A204.1 (cell line): Measurements from ENCODE around the gene ARL8B.
"Not testable (repeated sequence)": the region's sequence is repeated elsewhere in the genome, so short reads cannot be mapped to it uniquely, and the experiment has no call there.

Experiments used
- FAIRE-seq: peaks from 2 replicates; lab custom pipeline; 2012; peaks lifted over from hg19 to GRCh38; lab: Jason Lieb, UNC

ARL8B gene

GRCh38 chr3:5147152-5147551, 25.1 kb downstream of the ARL8B start:
- FAIRE-seq: not testable (repeated sequence)

- FAIRE-seq: no peak
These were observed 27.3 kb downstream of the ARL8B start for GRCh38 chr3:5149306-5149880.

GRCh38 chr3:5151586-5151985, 29.5 kb downstream of the ARL8B start:
- no peak for FAIRE-seq

- FAIRE-seq: no peak
These were observed 31.0 kb downstream of the ARL8B start for GRCh38 chr3:5153074-5153473.

- no peak for FAIRE-seq
These were observed 33.1 kb downstream of the ARL8B start for GRCh38 chr3:5155241-5155640.

- no peak for FAIRE-seq
These were observed 38.2 kb downstream of the ARL8B start for GRCh38 chr3:5160321-5160720.

GRCh38 chr3:5160940-5161858, 39.1 kb downstream of the ARL8B start:
- no peak for FAIRE-seq

GRCh38 chr3:5162102-5162501, 40.0 kb downstream of the ARL8B start:
- FAIRE-seq: no peak

- no peak for FAIRE-seq
These were observed 43.6 kb downstream of the ARL8B start for GRCh38 chr3:5165698-5166097.

- FAIRE-seq: no peak
These were observed 44.8 kb downstream of the ARL8B start for GRCh38 chr3:5166846-5167245.

- FAIRE-seq: no peak
These were observed 46.0 kb downstream of the ARL8B start for GRCh38 chr3:5168110-5168509.

GRCh38 chr3:5169807-5170206, 47.7 kb downstream of the ARL8B start:
- FAIRE-seq: no peak

- FAIRE-seq: no peak
These were observed 48.9 kb downstream of the ARL8B start for GRCh38 chr3:5170975-5171374.

GRCh38 chr3:5172018-5172417, 49.9 kb downstream of the ARL8B start:
- FAIRE-seq: no peak

GRCh38 chr3:5179036-5179435, 56.9 kb downstream of the ARL8B start:
- not testable (repeated sequence) for FAIRE-seq

GRCh38 chr3:5181469-5182141, 59.5 kb downstream of the ARL8B start:
- no peak for FAIRE-seq

- not testable (repeated sequence) for FAIRE-seq
These were observed 61.6 kb downstream of the ARL8B start for GRCh38 chr3:5183714-5184113.

GRCh38 chr3:5184499-5184898, 62.4 kb downstream of the ARL8B start:
- no peak for FAIRE-seq

GRCh38 chr3:5185093-5185673, 63.1 kb downstream of the ARL8B start:
- no peak for FAIRE-seq

GRCh38 chr3:5186089-5186857, 64.2 kb downstream of the ARL8B start:
- FAIRE-seq: no peak

GRCh38 chr3:5186858-5187155, 64.7 kb downstream of the ARL8B start:
- FAIRE-seq: no peak
